ENCODE results near the gene ANKH.
A peak's percentile ranks its signal among the peaks of the same experiment; 100 is the strongest.
"Not testable (repeated sequence)": the region's sequence is repeated elsewhere in the genome, so short reads cannot be mapped to it uniquely, and the experiment has no call there.

The ANKH gene

GRCh38 chr5:14871214-14872069, at the start of gene ANKH:
Gene ANKH, minus strand, starts transcription at chr5:14871778. Its CDS starts 331 bp downstream, at chr5:14871447.
- DNase-seq, result peak; percentile 85

GRCh38 chr5:14920121-14920520, 48.5 kb upstream of the ANKH start:
- DNase-seq, result no peak

- DNase-seq, result not testable (repeated sequence)
These were observed 47.5 kb upstream of the ANKH start for GRCh38 chr5:14919106-14919505.

- DNase-seq, result no peak
These were observed 46.1 kb upstream of the ANKH start for GRCh38 chr5:14917719-14918118.

- no peak for DNase-seq
These were observed 43.8 kb upstream of the ANKH start for GRCh38 chr5:14915291-14915952.

GRCh38 chr5:14914623-14915260, 43.2 kb upstream of the ANKH start:
- DNase-seq, result no peak

- no peak for DNase-seq
These were observed 42.6 kb upstream of the ANKH start for GRCh38 chr5:14914193-14914592.

- no peak for DNase-seq
These were observed 41.5 kb upstream of the ANKH start for GRCh38 chr5:14913096-14913495.

GRCh38 chr5:14912206-14912605, 40.6 kb upstream of the ANKH start:
- no peak for DNase-seq

GRCh38 chr5:14909369-14909768, 37.8 kb upstream of the ANKH start:
- no peak for DNase-seq

GRCh38 chr5:14908172-14908571, 36.6 kb upstream of the ANKH start:
- DNase-seq, result no peak

- peak; percentile 22 for DNase-seq
These were observed 35.0 kb upstream of the ANKH start for GRCh38 chr5:14906628-14907027.

- no peak for DNase-seq
These were observed 31.4 kb upstream of the ANKH start for GRCh38 chr5:14902826-14903560.

- no peak for DNase-seq
These were observed 30.0 kb upstream of the ANKH start for GRCh38 chr5:14901462-14902051.

GRCh38 chr5:14900693-14901461, 29.3 kb upstream of the ANKH start:
- no peak for DNase-seq

- DNase-seq, result no peak
These were observed 24.6 kb upstream of the ANKH start for GRCh38 chr5:14896131-14896530.

- DNase-seq, result no peak
These were observed 23.7 kb upstream of the ANKH start for GRCh38 chr5:14895301-14895700.

- DNase-seq, result no peak
These were observed 23.2 kb upstream of the ANKH start for GRCh38 chr5:14894748-14895147.

GRCh38 chr5:14893381-14893780, 21.8 kb upstream of the ANKH start:
- no peak for DNase-seq

GRCh38 chr5:14890846-14891245, 19.3 kb upstream of the ANKH start:
- DNase-seq, result no peak

- DNase-seq, result no peak
These were observed 12.6 kb upstream of the ANKH start for GRCh38 chr5:14884062-14884612.
